Suprapubic skin (tissue), 4 donors: ENCODE results near the gene RNPS1.

Source experiments
- EP300 ChIP-seq: sonication (generic); formaldehyde crosslinking; IDR thresholded peaks from one replicate; pipeline ENCODE4 v1.6.1; 2017; ENCODE audit warnings: antibody characterized with exemption
- POLR2AphosphoS5 ChIP-seq, 3 donors: sonication (generic); formaldehyde crosslinking; IDR thresholded peaks; one replicate each; pipeline ENCODE4 v1.6.1; 2017; ENCODE audit warnings: antibody characterized with exemption in 3 of 3

- no peak for TF ChIP-seq POLR2AphosphoS5 (IDR thresholded peaks at IDR 0.05)
- TF ChIP-seq EP300 = no peak
Observed at GRCh38 chr16:2308089-2308962, 40.4 kb upstream of the RNPS1 start.
